ENCODE results near the gene CHST8.

Gene CHST8

DNA sequence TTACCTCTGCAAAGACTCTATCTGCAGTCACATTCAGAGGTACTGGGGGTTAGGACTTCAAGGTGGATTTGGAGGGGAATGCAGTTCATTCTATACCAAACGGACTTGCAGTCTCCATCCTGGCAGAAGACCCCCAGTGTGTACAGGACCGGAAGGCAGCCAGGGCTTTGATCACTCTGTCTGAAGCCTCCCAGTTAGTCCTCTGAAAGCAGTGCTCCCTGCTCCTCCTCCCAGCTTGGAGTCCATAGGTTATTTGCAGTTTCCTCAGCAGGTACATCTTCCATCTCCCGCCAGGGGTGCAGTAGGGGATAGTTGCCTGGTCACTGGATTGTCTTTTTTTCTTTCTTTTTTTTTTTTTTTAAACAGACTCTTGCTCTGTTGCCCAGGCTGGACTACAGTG, 96.1 kb downstream of the CHST8 start:
- no peak for DNase-seq (ENCODE audit: low read depth)
- H3K4me3 ChIP-seq (ENCODE audit: low read length) = no peak overlapping the region
- TF ChIP-seq, protein P1, sequence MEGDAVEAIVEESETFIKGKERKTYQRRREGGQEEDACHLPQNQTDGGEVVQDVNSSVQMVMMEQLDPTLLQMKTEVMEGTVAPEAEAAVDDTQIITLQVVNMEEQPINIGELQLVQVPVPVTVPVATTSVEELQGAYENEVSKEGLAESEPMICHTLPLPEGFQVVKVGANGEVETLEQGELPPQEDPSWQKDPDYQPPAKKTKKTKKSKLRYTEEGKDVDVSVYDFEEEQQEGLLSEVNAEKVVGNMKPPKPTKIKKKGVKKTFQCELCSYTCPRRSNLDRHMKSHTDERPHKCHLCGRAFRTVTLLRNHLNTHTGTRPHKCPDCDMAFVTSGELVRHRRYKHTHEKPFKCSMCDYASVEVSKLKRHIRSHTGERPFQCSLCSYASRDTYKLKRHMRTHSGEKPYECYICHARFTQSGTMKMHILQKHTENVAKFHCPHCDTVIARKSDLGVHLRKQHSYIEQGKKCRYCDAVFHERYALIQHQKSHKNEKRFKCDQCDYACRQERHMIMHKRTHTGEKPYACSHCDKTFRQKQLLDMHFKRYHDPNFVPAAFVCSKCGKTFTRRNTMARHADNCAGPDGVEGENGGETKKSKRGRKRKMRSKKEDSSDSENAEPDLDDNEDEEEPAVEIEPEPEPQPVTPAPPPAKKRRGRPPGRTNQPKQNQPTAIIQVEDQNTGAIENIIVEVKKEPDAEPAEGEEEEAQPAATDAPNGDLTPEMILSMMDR (conservative IDR thresholded peaks at IDR 0.05; ENCODE audit: low read length) = no peak

DNA sequence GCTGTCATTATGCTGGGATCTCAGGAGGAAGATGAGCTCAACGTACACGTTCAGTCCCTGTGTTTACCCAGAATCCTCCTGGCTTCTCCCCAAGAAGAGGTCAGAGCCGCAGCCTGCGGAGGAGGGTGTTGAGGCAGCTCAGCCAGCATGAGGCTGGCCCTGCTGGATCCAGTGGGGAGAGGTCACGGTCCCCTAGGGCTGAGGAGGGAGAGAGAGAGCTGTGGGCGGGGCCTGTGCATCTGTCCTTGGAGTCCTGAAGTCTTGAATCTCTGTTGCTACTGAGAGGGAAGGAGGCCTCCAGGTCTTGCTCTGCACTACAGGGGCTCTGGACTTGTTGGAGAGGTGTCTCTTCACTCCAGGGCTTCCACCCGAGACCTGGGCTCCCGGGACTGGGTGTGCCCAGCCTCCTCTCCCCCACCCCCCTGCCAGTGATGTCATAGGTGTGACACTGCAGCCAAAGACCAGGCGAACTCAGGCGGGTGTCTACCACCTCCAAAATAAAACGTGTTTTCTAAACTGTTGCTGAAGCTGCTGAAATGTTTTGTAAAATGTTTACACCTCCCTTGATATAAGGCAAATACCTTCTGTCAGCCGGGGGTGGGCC, 97.0 kb downstream of the CHST8 start:
- TF ChIP-seq, protein P1 (conservative IDR thresholded peaks at IDR 0.05; ENCODE audit: low read length) = no peak
- DNase-seq (ENCODE audit: low read depth) = no peak
- H3K4me3 ChIP-seq (ENCODE audit: low read length) = no peak overlapping the region

DNA sequence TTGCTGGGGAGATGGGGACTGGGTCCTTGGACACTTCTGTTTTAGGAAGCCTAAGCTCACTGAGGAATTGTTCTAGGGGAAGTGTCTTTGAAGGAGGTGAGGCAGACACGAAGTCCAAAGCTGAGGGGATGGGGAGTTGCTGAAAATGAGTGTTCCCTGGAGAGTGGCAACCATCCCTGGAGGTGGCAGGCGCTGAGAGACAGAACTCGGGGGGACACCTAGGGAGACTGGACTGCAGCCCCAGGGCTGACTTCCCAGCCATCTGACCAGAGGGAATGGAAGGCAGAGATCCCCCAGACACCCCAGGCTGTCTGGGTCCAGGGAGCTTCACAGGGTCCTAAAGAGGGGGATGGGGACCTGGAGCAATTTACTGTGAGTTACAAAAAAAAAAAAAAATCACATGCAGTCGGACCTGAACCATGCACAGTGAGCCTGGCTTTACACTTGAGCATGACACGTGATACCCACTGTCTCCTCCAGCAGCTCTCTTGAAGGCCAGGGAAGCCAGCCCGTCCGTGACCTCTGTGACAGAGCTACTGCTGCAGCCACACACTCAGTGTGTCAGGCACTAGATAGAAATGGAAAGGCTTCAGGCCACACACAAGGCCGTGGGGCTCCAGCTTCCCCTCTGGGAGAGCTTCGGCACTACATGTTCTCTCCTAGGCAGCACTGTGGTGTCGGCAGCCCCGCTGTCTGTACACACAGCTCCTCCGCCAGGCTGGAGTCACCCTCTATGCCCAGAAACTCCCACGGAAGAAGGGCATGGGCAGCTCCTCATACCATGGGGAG, 97.8 kb downstream of the CHST8 start:
- TF ChIP-seq, protein P1 (conservative IDR thresholded peaks at IDR 0.05; ENCODE audit: low read length) = no peak
- no peak for DNase-seq (ENCODE audit: low read depth)
- no peak overlapping the region for H3K4me3 ChIP-seq (ENCODE audit: low read length)

DNA sequence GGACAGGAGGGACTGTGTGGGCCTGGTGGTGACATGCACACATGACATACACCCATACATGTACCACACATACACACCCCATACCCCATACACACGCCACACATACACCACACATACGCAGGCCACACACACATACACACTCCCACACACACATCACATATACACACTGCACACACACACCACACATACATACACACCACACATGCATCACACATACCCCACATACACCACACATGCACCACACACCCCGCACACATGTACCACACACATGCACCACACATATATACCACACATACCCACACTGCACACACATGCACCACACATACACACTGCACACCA, 98.4 kb downstream of the CHST8 start:
- TF ChIP-seq, protein P1 (conservative IDR thresholded peaks at IDR 0.05; ENCODE audit: low read length) = no peak
- no peak overlapping the region for H3K4me3 ChIP-seq (ENCODE audit: low read length)
- no peak for DNase-seq (ENCODE audit: low read depth)

DNA sequence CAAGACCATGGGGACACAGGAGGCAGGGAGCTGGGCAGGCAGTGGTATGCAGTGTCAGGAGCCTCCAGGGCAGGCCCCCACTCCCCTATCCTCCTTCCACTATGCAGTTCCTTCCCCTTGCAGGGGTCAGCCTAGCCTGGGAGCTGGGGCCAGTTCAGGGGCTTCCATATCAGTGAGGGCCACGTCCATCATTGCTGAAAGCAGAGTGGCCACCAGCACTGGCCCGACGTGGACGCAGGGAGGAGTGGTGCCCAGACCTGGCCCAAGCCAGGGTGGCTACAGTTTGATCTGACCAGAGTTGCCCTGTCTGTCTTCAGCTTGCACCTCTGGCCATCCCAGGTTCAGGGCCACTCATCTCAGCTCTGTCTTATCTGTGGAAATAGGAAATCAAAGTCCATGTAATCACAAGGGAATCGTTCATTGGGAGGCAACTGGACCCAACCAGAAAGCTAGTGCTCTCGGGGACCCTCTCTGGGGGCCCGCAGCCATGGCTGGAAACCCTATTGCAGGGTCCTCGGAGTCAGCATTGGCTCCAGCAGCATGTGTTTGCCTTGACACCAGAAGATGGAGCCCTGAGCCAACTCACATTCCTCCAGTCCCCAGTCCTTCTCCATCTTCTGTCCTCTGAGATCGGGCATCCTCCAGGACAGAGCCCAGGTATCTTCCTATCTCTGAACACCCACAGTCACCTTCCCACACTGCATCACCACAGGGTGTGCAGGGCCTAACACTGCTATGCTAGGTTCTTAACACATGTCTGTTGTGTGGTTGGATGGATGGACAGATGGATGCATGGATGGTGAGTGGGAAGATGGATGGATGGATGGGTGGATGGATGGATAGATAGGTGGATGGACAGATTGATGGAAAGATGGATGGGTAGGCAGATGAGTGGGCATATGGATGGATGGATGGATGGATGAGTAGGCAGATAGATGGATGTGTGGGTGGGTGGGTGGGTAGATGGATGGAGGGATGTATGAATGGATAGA, 99.2 kb downstream of the CHST8 start:
- no peak overlapping the region for H3K4me3 ChIP-seq (ENCODE audit: low read length)
- no peak for DNase-seq (ENCODE audit: low read depth)
- TF ChIP-seq, protein P1 (conservative IDR thresholded peaks at IDR 0.05; ENCODE audit: low read length) = no peak

DNA sequence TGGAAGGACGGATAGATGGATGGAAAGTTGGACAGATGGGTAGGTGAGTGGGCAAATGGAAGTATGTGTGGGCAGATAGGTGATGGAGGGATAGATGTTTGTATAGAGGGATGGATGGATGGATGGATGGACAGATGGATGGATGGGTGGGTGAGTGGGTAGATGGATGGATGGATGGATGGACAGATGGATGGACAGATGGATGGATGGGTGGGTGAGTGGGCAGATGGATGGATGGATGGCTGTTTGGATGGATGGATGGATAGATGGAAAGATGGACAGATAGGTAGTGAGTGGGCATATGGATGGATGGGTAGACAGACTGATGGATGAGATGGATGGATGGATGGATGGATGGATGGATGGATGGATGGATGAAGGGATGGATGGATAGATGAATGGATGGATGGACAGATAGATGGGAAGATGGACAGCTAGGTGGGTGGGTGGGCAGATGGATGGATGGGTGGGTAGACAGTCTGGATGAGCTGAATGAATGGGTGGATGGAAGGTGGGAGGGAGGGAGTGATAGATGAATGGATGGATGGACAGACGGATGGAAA, 100.1 kb downstream of the CHST8 start:
- TF ChIP-seq, protein P1 (conservative IDR thresholded peaks at IDR 0.05; ENCODE audit: low read length) = no peak
- DNase-seq (ENCODE audit: low read depth) = no peak
- H3K4me3 ChIP-seq (ENCODE audit: low read length) = no peak overlapping the region
